ENCODE data around the gene INSIG2. TPM values are rescaled to one million over a fixed set of nuclear protein-coding genes. Genes with fewer than 3 reads are reported as not detected.

The INSIG2 gene
- total RNA-seq, 1 experiment from 2014 or later: 10.7 TPM

DNA sequence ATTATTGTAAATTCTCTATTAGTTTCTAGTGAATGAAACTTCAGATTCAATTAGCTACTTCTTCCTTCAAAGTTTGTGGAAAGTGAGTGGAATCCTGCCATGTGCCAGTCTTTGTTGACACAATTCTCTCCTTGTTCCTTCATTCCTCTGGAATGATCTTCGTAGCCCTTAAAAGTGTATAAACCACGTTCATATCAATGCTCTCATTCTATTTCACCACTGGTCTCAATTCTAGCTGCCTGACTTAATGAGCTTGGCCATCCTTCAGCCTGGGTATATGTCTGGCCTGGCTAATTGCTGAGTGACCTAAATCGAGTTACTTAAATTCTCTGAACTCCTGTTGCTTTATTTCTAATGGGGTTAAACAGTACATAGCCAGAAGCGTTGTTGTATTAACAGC is 43.5 kb downstream of the INSIG2 start:
- no peak for DNase-seq (ENCODE audit: low spot score)
- Mint-ChIP-seq H3K27ac (no peak overlapping the region), H3K4me1 (no peaks in the 10 kb centered on the region), H3K4me3 (no peak overlapping the region), H3K27me3 (ENCODE audit: low read depth) (no peaks in the 10 kb centered on the region), H3K36me3 (no peaks in the 10 kb centered on the region), H3K9me3 (no peaks in the 10 kb centered on the region)
- TF ChIP-seq NR3C1 (CRISPR knock-in tag; conservative IDR thresholded peaks at IDR 0.05; ENCODE audit: low read depth) (no peak), ELF4 (CRISPR knock-in tag; IDR thresholded peaks at IDR 0.05; ENCODE audit: low read depth) (no peak), OVOL2 (CRISPR knock-in tag; IDR thresholded peaks at IDR 0.05; ENCODE audit: borderline replicate concordance) (no peak), ZNF425 (CRISPR knock-in tag; conservative IDR thresholded peaks at IDR 0.05) (no peak), MLX (CRISPR knock-in tag; IDR thresholded peaks at IDR 0.05) (no peak), TEAD1 (CRISPR knock-in tag; IDR thresholded peaks at IDR 0.05) (no peak), GRHL2 (CRISPR knock-in tag; IDR thresholded peaks at IDR 0.05; ENCODE audit: insufficient replicate concordance, severe bottlenecking) (no peak), ZNF263 (CRISPR knock-in tag; IDR thresholded peaks at IDR 0.05; ENCODE audit: low read depth) (no peak), GTF2I (CRISPR knock-in tag; conservative IDR thresholded peaks at IDR 0.05) (no peak), ZNF219 (CRISPR knock-in tag; IDR thresholded peaks at IDR 0.05; ENCODE audit: borderline replicate concordance) (no peak), NFYB (CRISPR knock-in tag; conservative IDR thresholded peaks at IDR 0.05; ENCODE audit: low read depth) (no peak), CTCF (IDR thresholded peaks at IDR 0.05) (no peak), MXD4 (CRISPR knock-in tag; IDR thresholded peaks at IDR 0.05; ENCODE audit: borderline replicate concordance) (no peak)
- TF ChIP-seq, protein P1, sequence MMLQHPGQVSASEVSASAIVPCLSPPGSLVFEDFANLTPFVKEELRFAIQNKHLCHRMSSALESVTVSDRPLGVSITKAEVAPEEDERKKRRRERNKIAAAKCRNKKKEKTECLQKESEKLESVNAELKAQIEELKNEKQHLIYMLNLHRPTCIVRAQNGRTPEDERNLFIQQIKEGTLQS (CRISPR knock-in tag; conservative IDR thresholded peaks at IDR 0.05): no peak
- TF ChIP-seq, protein P2, sequence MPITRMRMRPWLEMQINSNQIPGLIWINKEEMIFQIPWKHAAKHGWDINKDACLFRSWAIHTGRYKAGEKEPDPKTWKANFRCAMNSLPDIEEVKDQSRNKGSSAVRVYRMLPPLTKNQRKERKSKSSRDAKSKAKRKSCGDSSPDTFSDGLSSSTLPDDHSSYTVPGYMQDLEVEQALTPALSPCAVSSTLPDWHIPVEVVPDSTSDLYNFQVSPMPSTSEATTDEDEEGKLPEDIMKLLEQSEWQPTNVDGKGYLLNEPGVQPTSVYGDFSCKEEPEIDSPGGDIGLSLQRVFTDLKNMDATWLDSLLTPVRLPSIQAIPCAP (CRISPR knock-in tag; IDR thresholded peaks at IDR 0.05): no peak
- TF ChIP-seq, protein P3, sequence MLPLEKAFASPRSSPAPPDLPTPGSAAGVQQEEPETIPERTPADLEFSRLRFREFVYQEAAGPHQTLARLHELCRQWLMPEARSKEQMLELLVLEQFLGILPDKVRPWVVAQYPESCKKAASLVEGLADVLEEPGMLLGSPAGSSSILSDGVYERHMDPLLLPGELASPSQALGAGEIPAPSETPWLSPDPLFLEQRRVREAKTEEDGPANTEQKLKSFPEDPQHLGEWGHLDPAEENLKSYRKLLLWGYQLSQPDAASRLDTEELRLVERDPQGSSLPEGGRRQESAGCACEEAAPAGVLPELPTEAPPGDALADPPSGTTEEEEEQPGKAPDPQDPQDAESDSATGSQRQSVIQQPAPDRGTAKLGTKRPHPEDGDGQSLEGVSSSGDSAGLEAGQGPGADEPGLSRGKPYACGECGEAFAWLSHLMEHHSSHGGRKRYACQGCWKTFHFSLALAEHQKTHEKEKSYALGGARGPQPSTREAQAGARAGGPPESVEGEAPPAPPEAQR (CRISPR knock-in tag; IDR thresholded peaks at IDR 0.05): no peak
- TF ChIP-seq, protein P4, sequence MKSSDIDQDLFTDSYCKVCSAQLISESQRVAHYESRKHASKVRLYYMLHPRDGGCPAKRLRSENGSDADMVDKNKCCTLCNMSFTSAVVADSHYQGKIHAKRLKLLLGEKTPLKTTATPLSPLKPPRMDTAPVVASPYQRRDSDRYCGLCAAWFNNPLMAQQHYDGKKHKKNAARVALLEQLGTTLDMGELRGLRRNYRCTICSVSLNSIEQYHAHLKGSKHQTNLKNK (CRISPR knock-in tag; IDR thresholded peaks at IDR 0.05): no peak
- TF ChIP-seq, protein P5, sequence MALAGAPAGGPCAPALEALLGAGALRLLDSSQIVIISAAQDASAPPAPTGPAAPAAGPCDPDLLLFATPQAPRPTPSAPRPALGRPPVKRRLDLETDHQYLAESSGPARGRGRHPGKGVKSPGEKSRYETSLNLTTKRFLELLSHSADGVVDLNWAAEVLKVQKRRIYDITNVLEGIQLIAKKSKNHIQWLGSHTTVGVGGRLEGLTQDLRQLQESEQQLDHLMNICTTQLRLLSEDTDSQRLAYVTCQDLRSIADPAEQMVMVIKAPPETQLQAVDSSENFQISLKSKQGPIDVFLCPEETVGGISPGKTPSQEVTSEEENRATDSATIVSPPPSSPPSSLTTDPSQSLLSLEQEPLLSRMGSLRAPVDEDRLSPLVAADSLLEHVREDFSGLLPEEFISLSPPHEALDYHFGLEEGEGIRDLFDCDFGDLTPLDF (CRISPR knock-in tag; IDR thresholded peaks at IDR 0.05): no peak
- CTCF ChIA-PET: no interaction called here
- POLR2A ChIA-PET: no interaction called here
- no peak for ATAC-seq

Data from WTC11 (cell line).